ENCODE results near the gene KCNIP3.

The KCNIP3 gene

GRCh38 chr2:95380280-95380679, 83.1 kb downstream of the KCNIP3 start:
- Histone ChIP-seq H3K27me3 (ENCODE audit: insufficient read depth, insufficient read length) (no peaks in the 10 kb centered on the region), H3K9ac (ENCODE audit: insufficient read length, low read depth) (no peak overlapping the region), H3K36me3 (ENCODE audit: insufficient read depth, insufficient read length, low read length) (no peaks in the 10 kb centered on the region), H3K4me1 (ENCODE audit: insufficient read depth, insufficient read length) (peaks cover 9% of the 10 kb centered on the region), H3K9me3 (ENCODE audit: insufficient read depth, low read length) (no peaks in the 10 kb centered on the region), H3K4me3 (ENCODE audit: insufficient read length, low read depth) (no peak overlapping the region)
- TF ChIP-seq SUZ12 (IDR thresholded peaks at IDR 0.05; ENCODE audit: extremely low read depth, insufficient read depth, insufficient read length) (no peak), ZNF274 (IDR thresholded peaks at IDR 0.05; ENCODE audit: low read depth, low read length) (no peak), YY1 (IDR thresholded peaks at IDR 0.05; ENCODE audit: insufficient read depth, insufficient read length) (no peak)
- DNase-seq (ENCODE audit: low read depth, low spot score) = no peak

- Histone ChIP-seq H3K9ac (ENCODE audit: insufficient read length, low read depth) (no peak overlapping the region), H3K36me3 (ENCODE audit: insufficient read depth, insufficient read length, low read length) (no peaks in the 10 kb centered on the region), H3K4me1 (ENCODE audit: insufficient read depth, insufficient read length) (peaks cover 14% of the 10 kb centered on the region), H3K4me3 (ENCODE audit: insufficient read length, low read depth) (no peak overlapping the region), H3K27me3 (ENCODE audit: insufficient read depth, insufficient read length) (no peaks in the 10 kb centered on the region), H3K9me3 (ENCODE audit: insufficient read depth, low read length) (no peaks in the 10 kb centered on the region)
- DNase-seq (ENCODE audit: low read depth, low spot score) = no peak
- TF ChIP-seq ZNF274 (IDR thresholded peaks at IDR 0.05; ENCODE audit: low read depth, low read length) = no peak
- no peak for TF ChIP-seq YY1 (IDR thresholded peaks at IDR 0.05; ENCODE audit: insufficient read depth, insufficient read length)
- no peak for TF ChIP-seq SUZ12 (IDR thresholded peaks at IDR 0.05; ENCODE audit: extremely low read depth, insufficient read depth, insufficient read length)
Measured at GRCh38 chr2:95380731-95381130, 83.6 kb downstream of the KCNIP3 start.

DNA sequence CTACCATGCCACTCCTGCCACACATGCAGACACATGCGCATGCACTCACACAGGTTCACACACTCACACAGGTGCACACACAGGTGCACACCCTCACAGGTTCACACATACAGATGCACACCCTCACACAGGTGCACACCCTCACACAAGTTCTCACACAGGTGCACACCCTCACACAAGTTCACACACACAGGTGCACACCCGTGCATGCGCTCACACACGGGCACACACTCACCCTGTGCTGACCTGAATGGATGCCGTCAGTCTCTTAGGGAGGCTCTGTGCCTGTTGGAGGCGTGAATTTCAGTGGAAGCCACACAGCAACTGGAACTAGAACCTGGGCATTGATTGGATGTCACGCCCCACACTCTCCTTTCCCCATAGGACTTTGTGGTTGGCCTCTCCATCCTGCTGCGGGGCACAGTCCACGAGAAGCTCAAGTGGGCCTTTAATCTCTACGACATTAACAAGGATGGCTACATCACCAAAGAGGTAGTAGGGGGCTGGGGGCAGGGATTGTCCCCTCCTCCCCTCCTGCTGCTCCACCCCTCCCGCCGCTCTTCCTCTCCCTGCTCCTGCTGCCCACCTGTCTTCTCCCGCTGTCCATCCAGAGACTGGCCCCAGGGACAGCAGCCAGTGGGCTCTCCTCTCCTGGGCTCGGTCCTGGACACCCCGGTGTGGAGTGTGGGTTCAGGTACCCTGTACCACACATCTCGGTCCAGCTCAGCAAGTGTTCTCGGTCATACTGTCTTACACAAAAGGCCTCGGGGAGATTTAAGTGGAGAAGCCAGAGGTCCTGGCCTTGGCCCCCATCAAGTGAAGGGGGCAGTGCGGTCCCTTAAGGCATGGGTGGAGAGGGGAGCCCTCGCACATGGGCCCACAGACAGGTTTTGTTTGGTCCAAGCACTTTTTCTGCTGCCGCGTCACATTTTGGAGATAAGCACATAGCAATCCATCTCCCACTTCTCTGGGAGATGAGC, 84.4 kb downstream of the KCNIP3 start:
- Histone ChIP-seq H3K4me3 (ENCODE audit: insufficient read length, low read depth) (no peak overlapping the region), H3K9me3 (ENCODE audit: insufficient read depth, low read length) (no peaks in the 10 kb centered on the region), H3K27me3 (ENCODE audit: insufficient read depth, insufficient read length) (no peaks in the 10 kb centered on the region), H3K4me1 (ENCODE audit: insufficient read depth, insufficient read length) (peaks cover 12% of the 10 kb centered on the region), H3K9ac (ENCODE audit: insufficient read length, low read depth) (no peak overlapping the region), H3K36me3 (ENCODE audit: insufficient read depth, insufficient read length, low read length) (no peaks in the 10 kb centered on the region)
- TF ChIP-seq YY1 (IDR thresholded peaks at IDR 0.05; ENCODE audit: insufficient read depth, insufficient read length) (no peak), ZNF274 (IDR thresholded peaks at IDR 0.05; ENCODE audit: low read depth, low read length) (no peak), SUZ12 (IDR thresholded peaks at IDR 0.05; ENCODE audit: extremely low read depth, insufficient read depth, insufficient read length) (no peak)
- no peak for DNase-seq (ENCODE audit: low read depth, low spot score)

DNA sequence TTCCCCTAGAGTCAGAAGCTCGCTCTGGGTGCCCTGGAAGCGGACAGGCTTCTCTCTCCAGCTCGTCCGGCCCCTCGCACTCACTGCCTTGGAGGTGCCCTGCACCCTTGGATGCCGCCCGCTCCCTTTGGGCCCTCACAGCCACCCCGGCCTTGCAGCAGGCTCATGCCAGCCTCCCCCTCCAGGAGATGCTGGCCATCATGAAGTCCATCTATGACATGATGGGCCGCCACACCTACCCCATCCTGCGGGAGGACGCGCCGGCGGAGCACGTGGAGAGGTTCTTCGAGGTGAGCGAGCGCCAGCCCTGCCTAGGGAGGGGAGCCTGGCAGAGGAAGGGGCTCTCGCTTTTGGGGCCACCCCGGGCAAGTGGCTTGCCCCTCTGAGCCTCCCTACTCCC, 85.0 kb downstream of the KCNIP3 start:
- Histone ChIP-seq H3K4me1 (ENCODE audit: insufficient read depth, insufficient read length) (peaks cover 12% of the 10 kb centered on the region), H3K9me3 (ENCODE audit: insufficient read depth, low read length) (no peaks in the 10 kb centered on the region), H3K9ac (ENCODE audit: insufficient read length, low read depth) (no peak overlapping the region), H3K4me3 (ENCODE audit: insufficient read length, low read depth) (no peak overlapping the region), H3K27me3 (ENCODE audit: insufficient read depth, insufficient read length) (no peaks in the 10 kb centered on the region), H3K36me3 (ENCODE audit: insufficient read depth, insufficient read length, low read length) (no peaks in the 10 kb centered on the region)
- DNase-seq (ENCODE audit: low read depth, low spot score) = no peak
- no peak for TF ChIP-seq ZNF274 (IDR thresholded peaks at IDR 0.05; ENCODE audit: low read depth, low read length)
- TF ChIP-seq SUZ12 (IDR thresholded peaks at IDR 0.05; ENCODE audit: extremely low read depth, insufficient read depth, insufficient read length) = no peak
- TF ChIP-seq YY1 (IDR thresholded peaks at IDR 0.05; ENCODE audit: insufficient read depth, insufficient read length) = no peak

GRCh38 chr2:95382686-95383634, 85.8 kb downstream of the KCNIP3 start:
- no peak for DNase-seq (ENCODE audit: low read depth, low spot score)
- no peak overlapping the region for H3K4me3 ChIP-seq (ENCODE audit: insufficient read length, low read depth)
- H3K9ac ChIP-seq (ENCODE audit: insufficient read length, low read depth) = no peak overlapping the region
- peaks cover 12% of the 10 kb centered on the region for H3K4me1 ChIP-seq (ENCODE audit: insufficient read depth, insufficient read length)
- peaks cover under 1% of the 10 kb centered on the region for H3K27me3 ChIP-seq (ENCODE audit: insufficient read depth, insufficient read length)
- TF ChIP-seq SUZ12 (IDR thresholded peaks at IDR 0.05; ENCODE audit: extremely low read depth, insufficient read depth, insufficient read length) = no peak
- TF ChIP-seq YY1 (IDR thresholded peaks at IDR 0.05; ENCODE audit: insufficient read depth, insufficient read length) = no peak
- no peak for TF ChIP-seq ZNF274 (IDR thresholded peaks at IDR 0.05; ENCODE audit: low read depth, low read length)
- H3K36me3 ChIP-seq (ENCODE audit: insufficient read depth, insufficient read length, low read length) = no peaks in the 10 kb centered on the region
- no peaks in the 10 kb centered on the region for H3K9me3 ChIP-seq (ENCODE audit: insufficient read depth, low read length)

GRCh38 chr2:95383635-95384027, 86.5 kb downstream of the KCNIP3 start:
- TF ChIP-seq ZNF274 (IDR thresholded peaks at IDR 0.05; ENCODE audit: low read depth, low read length) (no peak), YY1 (IDR thresholded peaks at IDR 0.05; ENCODE audit: insufficient read depth, insufficient read length) (no peak), SUZ12 (IDR thresholded peaks at IDR 0.05; ENCODE audit: extremely low read depth, insufficient read depth, insufficient read length) (no peak)
- Histone ChIP-seq H3K9me3 (ENCODE audit: insufficient read depth, low read length) (no peaks in the 10 kb centered on the region), H3K4me1 (ENCODE audit: insufficient read depth, insufficient read length) (peaks cover 12% of the 10 kb centered on the region), H3K9ac (ENCODE audit: insufficient read length, low read depth) (no peak overlapping the region), H3K4me3 (ENCODE audit: insufficient read length, low read depth) (no peak overlapping the region), H3K27me3 (ENCODE audit: insufficient read depth, insufficient read length) (peaks cover 7% of the 10 kb centered on the region), H3K36me3 (ENCODE audit: insufficient read depth, insufficient read length, low read length) (no peaks in the 10 kb centered on the region)
- no peak for DNase-seq (ENCODE audit: low read depth, low spot score)

Measured in NT2/D1 (cell line).